Stimulated activated CD8-positive, alpha-beta memory T cell treated with anti-CD3 and anti-CD28 coated beads, Interleukin-2, amount 100 ng/mL, for 1 hour (primary cell): Measurements from ENCODE around the gene DHRS2.
"Not testable (repeated sequence)": the region's sequence is repeated elsewhere in the genome, so short reads cannot be mapped to it uniquely, and the experiment has no call there.

Source experiments
- DNase-seq, 2 donors: peaks; one replicate each; pipeline ENCODE4 v3.0.0-alpha.2; 2020; ENCODE audit warnings: low read depth in 2 of 2

DHRS2 gene

GRCh38 chr14:23633160-23633701, 2.9 kb upstream of the DHRS2 start:
- DNase-seq = no peak

DNA sequence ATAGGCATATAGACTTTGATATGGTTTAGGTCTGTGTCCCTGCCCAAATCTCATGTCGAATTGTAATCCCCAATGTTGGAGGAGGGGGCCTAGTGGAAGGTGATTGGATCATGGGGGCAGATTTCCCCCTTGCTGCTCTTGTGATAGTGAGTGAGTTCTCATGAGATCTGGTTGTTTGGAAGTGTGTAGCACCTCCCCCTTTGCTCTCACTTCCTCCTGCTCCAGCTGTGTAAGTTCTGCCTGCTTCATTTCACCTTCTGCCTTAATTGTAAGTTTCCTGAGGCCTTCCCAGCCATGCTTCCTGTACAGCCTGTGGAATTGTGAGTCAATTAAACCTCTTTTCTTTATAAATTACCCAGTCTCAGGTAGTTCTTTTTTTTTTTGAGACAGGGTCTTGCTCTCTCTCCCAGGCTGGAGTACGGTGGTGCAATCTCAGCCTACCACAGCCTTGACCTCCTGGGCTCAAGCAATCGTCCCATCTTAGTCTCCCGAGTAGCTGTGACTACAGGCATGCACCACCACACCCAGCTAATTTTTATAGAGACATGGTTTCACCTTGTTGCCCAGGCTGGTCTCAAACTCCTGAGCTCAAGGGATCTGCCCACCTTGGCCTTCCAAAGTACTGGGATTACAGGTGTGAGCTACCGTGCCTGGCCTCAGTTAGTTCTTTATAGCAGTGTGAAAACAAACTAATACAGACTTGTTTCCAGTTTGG, 1.3 kb upstream of the DHRS2 start:
- not testable (repeated sequence) for DNase-seq

DNA sequence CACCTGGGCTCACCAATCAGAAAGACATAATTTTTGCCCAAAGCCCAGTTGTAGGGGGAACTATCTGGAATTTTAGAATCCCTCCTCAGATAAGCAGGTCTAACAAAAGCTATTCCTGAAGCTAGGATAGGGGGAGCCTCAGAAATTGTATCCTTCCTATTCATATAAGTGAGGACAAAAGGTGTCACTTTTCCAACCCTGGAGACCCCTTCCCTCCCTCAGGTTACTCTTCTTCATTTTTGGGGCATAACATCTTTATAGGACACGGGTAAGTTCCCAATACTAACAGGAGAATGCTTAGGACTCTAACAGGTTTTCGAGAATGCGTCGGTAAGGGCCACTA, 1.1 kb downstream of the DHRS2 start:
- DNase-seq = not testable (repeated sequence)

- not testable (repeated sequence) for DNase-seq
Measured at GRCh38 chr14:23637655-23638413, 1.7 kb downstream of the DHRS2 start.

GRCh38 chr14:23638414-23639047, 2.4 kb downstream of the DHRS2 start:
- DNase-seq = no peak

DNA sequence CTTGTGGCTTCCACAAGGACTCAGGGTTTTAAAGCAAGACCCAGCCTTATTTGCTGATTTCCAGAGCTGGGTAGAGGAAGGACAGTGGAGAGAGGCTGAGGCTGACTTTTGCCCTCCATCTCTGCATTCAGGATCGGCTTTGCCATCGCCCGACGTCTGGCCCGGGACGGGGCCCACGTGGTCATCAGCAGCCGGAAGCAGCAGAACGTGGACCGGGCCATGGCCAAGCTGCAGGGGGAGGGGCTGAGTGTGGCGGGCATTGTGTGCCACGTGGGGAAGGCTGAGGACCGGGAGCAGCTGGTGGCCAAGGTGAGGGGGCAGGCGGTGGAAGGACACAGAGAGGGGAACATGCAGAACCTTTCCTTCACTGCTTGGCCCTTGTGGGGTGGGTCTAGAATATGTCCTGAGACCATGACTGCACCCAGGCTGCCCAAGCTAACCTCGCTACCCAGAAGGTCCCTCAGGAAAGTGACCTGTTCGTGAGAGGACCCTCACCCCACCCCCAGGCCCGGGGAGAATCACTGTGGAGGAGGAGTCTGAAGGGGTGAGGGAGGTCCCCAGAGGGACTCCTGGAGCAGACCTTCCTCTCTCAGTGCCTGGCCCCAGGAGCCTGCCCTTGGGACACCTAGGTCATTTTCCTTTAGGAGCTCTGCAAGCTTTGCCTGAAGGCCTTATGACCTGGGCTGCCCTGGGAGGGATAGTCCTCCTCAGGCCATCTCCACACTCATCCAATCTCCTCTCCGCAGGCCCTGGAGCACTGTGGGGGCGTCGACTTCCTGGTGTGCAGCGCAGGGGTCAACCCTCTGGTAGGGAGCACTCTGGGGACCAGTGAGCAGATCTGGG, 3.1 kb downstream of the DHRS2 start:
- DNase-seq = no peak

GRCh38 chr14:23639891-23640523, 3.8 kb downstream of the DHRS2 start:
- DNase-seq = no peak

DNA sequence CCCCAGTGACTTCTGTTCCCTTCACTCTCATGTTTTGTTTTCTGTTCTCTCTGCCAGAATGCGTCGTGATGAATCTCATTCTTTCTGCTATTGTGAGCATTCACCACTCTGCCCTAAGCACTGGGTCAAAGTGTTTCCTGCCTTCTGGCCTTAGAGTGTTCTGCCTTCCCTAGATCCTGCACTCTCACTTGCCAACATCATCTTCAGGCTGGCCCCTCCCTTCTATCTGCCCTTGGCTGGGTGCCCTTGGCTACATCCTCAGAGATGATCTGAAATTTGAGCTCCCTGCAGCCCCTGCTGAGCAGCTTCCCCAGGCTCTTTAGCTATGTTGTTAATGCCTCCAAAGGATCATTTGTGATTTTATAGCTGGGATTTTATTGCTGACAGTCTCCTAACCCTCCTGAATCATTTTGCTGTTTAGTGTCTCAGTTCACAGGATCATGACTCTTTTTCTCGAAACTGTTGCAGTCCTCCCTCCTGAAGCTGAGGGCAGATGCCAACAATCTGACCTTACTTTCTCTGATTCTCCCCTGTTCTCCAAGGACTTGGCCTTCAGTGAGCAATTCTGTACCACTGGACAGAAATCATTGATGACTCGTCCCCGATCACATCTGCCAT, 4.5 kb downstream of the DHRS2 start:
- DNase-seq = no peak

GRCh38 chr14:23641180-23641914, 5.2 kb downstream of the DHRS2 start:
- DNase-seq = no peak

DNA sequence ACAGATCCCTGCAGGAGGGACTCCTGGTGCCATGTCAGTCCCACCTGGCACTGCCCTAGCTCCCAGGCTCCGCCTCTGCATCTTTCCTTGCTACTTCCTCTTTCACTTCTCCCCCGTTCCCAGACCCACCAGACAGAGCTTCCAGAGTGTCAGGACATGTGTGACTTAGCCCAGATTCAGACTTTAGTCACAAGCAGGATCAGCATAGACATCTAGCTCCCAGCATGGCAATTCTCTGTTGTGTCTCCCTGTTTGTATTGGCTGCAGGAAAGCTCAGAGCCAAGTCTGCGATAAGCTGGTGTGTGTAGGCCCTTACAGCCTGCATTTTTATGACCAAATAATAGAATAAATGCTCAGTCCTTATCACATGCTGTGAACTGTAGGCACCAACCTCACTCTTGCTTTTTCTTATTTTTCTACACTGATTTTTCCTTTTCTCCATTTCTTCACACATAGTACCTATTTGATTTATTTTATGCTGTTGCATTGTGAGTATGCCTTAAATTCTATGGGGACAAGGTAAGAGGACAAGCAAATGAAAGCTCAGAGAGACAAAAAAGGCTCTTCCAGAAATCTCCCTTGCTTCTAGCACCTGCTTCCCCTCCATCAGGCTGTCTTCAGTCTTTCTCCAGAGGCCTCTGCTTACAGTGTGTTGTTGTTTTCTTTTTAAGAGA, 5.9 kb downstream of the DHRS2 start:
- no peak for DNase-seq

DNA sequence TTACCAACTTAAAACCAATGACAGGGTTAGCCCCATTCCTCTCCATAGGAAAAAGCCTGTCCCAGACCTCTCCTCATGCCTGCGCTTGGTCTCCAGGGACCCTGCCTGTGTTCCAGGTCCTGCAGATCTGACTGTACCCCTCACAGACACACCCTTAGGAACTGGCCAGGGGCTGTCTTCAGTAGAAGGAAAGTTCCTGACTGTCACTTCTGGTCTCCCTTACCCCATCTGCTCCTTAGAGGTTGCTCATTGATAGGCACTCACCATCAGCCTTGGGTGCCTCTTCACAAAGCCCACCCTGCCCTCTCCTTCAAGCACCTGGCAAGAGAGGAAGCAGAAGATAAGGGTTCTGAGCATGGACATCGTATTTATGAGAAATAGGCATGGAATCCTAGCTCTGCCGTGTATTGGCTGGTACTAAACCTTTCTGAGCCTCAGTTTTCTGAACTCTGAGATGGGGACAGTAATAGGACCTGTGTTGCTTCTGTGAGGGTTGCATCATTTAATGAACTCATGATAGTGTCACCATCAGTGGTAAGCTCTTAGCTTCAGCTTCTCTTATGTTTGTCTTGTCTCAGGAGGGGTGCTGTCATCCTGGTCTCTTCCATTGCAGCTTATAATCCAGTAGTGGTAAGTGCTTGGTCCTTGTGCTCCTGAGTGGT, 7.5 kb downstream of the DHRS2 start:
- no peak for DNase-seq

DNA sequence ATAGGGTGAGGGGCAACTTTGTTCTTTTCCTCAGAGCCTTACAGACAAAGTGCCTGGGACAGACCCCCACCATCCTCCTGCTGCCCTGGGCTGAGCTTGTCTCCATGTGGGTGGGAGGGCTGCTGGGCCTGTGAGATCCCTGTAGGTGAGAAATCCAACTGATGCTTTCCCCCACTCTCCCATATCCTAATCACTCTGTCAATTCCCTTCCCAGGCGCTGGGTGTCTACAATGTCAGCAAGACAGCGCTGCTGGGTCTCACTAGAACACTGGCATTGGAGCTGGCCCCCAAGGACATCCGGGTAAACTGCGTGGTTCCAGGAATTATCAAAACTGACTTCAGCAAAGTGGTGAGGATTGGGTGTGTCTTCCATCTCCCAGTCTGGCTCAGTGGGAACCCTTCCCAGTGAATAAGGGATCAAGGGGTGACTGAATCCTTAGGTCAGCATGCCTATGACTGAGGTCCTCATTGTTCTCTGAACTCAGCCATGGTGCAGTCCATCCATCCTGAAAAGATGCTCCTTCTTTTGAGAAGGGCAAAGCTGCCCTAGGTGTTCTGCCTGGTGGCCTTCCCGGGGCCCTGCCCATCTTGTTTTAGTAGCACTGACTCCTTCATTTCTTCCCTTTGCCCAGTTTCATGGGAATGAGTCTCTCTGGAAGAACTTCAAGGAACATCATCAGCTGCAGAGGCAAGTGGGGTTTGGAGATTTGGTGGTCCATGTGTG, 8.2 kb downstream of the DHRS2 start:
- no peak for DNase-seq

DNA sequence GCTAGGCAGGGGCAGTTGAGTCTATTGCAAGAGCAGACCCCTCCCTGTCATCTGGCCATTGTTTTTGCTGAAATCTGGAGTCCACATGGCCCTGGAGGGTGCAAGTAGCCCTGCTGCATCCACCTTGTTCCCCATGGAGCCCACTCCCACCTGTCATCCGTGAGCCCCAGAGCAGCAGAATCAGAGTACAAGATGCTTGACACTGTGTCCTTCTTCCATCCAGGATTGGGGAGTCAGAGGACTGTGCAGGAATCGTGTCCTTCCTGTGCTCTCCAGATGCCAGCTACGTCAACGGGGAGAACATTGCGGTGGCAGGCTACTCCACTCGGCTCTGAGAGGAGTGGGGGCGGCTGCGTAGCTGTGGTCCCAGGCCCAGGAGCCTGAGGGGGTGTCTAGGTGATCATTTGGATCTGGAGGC, 8.8 kb downstream of the DHRS2 start:
- no peak for DNase-seq

DNA sequence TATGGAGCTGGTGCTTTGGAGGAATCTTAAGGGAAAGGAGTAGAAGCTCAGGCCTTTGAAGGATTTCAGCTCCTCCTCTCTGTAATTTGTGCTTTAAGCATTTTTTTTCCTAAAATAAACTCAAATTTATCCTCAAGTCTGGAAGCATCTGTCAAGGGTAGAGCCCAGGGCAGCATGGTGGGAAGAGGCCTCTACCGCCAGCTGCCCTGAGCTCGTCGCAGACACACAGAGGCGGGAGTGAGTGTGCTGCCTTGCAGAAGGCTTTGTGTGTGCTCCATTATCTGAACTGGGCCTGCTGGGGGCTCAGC, 9.3 kb downstream of the DHRS2 start:
- DNase-seq = no peak

GRCh38 chr14:23645812-23646647, 9.9 kb downstream of the DHRS2 start:
- no peak for DNase-seq

DNA sequence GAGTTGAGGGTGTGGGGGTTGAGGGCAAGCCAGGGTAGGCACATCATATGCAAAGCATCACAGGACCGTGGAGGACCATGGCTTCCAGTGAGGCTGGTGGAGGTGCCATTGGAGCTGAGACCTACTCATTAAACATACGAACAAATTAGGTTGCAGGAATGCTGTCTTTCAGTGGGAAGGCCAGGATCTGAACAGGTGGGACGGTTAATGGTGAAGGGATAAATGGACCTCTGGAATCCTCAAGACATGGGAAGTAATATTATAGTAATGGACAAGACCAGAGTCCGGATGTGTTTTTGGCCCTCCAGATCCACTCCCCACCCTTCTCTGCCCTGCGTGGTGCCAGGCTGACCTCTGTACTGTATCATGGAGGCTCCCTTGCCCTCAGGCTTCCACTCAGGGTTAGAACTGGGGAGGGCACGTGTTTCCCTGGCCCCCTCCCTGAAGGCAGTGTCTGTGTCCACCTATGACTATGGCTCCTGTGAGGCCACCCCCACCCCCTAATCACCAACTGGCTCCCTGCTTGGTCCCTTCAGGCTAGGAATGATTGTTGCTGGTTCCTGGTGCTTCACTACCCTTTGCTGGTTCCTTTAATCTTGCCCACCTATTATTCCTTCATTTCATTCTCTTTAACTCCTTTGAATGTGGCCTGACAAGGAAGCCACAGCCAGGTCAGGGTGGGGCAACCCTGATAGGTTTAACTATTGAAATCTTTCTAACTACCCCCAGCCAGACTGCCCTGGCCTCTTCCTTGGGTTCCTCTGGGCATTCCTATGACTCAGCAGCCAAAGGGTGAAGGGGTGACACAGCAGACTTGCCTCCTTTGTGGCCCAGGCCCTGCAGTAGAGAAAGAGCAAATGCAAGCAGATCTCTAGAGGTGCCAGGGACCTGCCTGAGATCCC, 10.7 kb downstream of the DHRS2 start:
- no peak for DNase-seq

- DNase-seq = no peak
Measured at GRCh38 chr14:23647619-23648018, 11.5 kb downstream of the DHRS2 start.
